Measurements from ENCODE around the gene ZNF329. TPM values are rescaled to one million over a fixed set of nuclear protein-coding genes. Genes with fewer than 3 reads are reported as not detected.

The ZNF329 gene
- total and polyA plus RNA-seq, 9 of the 15 experiments (the other 6 are each of a cell fraction or from before 2014, with no cell fraction given), result 0.21 to 3.6 (median 2.2) TPM

DNA sequence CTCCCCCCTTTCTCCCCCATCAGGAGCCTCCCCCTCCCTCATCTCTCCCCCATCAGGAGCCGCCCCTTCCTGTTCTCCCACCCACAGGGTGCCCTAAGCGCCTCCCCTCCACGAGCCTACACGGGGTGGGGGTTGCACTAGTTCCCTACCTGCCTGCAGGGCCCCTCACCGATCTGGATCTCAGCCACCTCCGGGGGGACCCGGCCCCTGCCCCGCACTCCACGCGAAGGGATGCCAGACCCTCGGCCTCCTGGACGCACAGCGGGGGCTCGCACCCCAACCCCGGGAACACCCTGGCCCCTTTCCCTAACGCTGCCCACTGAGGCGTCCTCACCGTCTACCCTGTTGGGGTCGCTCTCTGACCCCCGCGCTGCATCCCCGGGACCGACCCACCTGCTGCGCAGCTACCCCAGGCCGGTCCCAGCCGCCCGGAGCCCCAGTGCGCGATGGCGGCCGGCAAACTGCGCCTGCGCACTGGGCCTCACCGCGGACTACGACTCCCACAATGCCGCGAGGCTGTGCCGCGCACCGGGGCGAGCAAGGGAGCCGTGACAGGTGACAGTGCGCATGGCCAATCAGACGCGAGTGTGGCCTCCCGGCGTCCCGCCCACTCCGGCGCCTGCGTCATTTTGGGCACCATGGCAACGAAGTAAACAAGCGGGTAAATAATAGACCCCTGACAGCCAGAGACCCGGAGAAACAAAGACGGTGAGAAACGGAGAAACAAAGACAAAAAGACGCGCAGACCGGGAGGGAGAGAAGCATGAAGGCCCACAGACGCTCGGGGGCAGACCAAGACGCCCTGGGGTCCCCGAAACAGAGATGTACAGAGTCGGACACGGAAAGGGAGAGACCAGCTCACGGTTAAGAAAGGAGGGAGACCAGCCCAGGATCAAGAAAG lies 52.6 kb downstream of the ZNF329 start, which contains the start of gene ZSCAN18 (continued):
- TF ChIP-seq HMGXB4 (CRISPR knock-in tag; IDR thresholded peaks at IDR 0.05) (no peak), HNRNPK (IDR thresholded peaks at IDR 0.05; ENCODE audit: low read depth, low read length, poor library complexity, severe bottlenecking) (no peak), PTTG1 (tag; IDR thresholded peaks at IDR 0.05; ENCODE audit: low read depth) (no peak), BACH1 (tag; IDR thresholded peaks at IDR 0.05) (no peak), RB1 (IDR thresholded peaks at IDR 0.05; ENCODE audit: low read depth) (no peak), KHSRP (IDR thresholded peaks at IDR 0.05) (no peak), ZNF12 (CRISPR knock-in tag; IDR thresholded peaks at IDR 0.05) (no peak), THRAP3 (IDR thresholded peaks at IDR 0.05; ENCODE audit: borderline replicate concordance) (no peak), ADNP (tag; IDR thresholded peaks at IDR 0.05) (no peak), ZBTB8A (IDR thresholded peaks at IDR 0.05; ENCODE audit: partially characterized antibody) (no peak), EWSR1 (IDR thresholded peaks at IDR 0.05; ENCODE audit: borderline replicate concordance, low read depth, partially characterized antibody) (no peak), TCF3 (CRISPR knock-in tag; IDR thresholded peaks at IDR 0.05) (no peak), ZNF324 (CRISPR knock-in tag; IDR thresholded peaks at IDR 0.05) (no peak), ZMIZ1 (IDR thresholded peaks at IDR 0.05; ENCODE audit: low read depth in 2 of 2, low read length in 2 of 2) (no peak), NFYB (IDR thresholded peaks at IDR 0.05; ENCODE audit: extremely low read depth, insufficient read length) (peak; percentile 78), MCM2 (IDR thresholded peaks at IDR 0.05; ENCODE audit: low read depth) (no peak), CREM (IDR thresholded peaks at IDR 0.05; ENCODE audit: low read depth) (peak; percentile 71), KLF16 (IDR thresholded peaks at IDR 0.05) (0 out of 2 replicates have a peak, but pooled peaks have one; percentile 17), ZNF699 (CRISPR knock-in tag; IDR thresholded peaks at IDR 0.05; ENCODE audit: insufficient replicate concordance) (no peak)
- TF ChIP-seq, protein P1, sequence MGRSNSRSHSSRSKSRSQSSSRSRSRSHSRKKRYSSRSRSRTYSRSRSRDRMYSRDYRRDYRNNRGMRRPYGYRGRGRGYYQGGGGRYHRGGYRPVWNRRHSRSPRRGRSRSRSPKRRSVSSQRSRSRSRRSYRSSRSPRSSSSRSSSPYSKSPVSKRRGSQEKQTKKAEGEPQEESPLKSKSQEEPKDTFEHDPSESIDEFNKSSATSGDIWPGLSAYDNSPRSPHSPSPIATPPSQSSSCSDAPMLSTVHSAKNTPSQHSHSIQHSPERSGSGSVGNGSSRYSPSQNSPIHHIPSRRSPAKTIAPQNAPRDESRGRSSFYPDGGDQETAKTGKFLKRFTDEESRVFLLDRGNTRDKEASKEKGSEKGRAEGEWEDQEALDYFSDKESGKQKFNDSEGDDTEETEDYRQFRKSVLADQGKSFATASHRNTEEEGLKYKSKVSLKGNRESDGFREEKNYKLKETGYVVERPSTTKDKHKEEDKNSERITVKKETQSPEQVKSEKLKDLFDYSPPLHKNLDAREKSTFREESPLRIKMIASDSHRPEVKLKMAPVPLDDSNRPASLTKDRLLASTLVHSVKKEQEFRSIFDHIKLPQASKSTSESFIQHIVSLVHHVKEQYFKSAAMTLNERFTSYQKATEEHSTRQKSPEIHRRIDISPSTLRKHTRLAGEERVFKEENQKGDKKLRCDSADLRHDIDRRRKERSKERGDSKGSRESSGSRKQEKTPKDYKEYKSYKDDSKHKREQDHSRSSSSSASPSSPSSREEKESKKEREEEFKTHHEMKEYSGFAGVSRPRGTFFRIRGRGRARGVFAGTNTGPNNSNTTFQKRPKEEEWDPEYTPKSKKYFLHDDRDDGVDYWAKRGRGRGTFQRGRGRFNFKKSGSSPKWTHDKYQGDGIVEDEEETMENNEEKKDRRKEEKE (IDR thresholded peaks at IDR 0.05; ENCODE audit: borderline replicate concordance in 1 of 2, control insufficient read depth in 1 of 2, low read depth in 2 of 2, low read length in 1 of 2), result no peak

Measured in K562 (cell line).